HG03159 (cell line): Measurements from ENCODE around the gene EFTUD2.
"Not testable (repeated sequence)": the region's sequence is repeated elsewhere in the genome, so short reads cannot be mapped to it uniquely, and the experiment has no call there.

Source experiments
- ATAC-seq: cut with Tn5 transposase; IDR thresholded peaks from one replicate; pipeline ENCODE4 v1.9.1; 2021; ENCODE audit warnings: mild to moderate bottlenecking, moderate library complexity; ENCODE audit not compliant: unreplicated experiment

Gene EFTUD2

GRCh38 chr17:44812263-44812662 lies 87.0 kb downstream of the EFTUD2 start:
- no peak for ATAC-seq

- not testable (repeated sequence) for ATAC-seq
Observed at GRCh38 chr17:44808656-44809388, 90.4 kb downstream of the EFTUD2 start.

GRCh38 chr17:44808156-44808555 lies 91.1 kb downstream of the EFTUD2 start:
- ATAC-seq = no peak

GRCh38 chr17:44807817-44808155 lies 91.5 kb downstream of the EFTUD2 start:
- no peak for ATAC-seq

DNA sequence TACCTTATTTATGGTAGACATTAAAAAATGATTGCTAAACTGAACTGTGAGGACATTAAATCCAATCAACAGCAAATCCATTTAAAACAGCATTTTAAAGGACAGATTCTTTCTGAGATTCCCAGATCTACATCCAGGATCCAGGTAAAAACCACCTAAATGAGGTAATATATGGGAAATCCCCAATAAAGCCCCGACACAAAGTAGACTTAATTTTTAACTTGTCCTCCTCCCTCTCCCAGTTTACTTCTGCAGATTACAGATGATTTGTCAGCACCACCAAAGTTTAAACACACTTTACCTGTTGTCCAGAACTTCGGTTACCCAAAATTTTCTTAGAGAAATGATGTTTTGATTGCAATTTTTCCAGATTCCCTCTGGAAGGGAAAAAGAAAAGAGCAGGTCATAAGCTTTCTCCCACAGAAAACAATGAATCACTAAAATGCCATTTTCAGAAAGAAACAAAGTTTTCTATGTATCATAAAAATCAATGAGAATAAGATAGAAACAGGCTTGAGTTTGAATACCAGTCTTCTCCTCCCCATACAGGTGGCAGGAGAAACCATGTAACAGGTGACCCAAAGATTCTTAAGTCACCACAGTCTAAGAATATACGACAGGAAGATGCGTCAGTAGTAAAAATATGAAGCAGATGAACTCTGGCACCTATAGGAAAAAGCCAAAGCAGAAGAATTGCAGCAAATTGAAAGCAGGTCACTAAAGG lies 92.0 kb downstream of the EFTUD2 start:
- no peak for ATAC-seq

DNA sequence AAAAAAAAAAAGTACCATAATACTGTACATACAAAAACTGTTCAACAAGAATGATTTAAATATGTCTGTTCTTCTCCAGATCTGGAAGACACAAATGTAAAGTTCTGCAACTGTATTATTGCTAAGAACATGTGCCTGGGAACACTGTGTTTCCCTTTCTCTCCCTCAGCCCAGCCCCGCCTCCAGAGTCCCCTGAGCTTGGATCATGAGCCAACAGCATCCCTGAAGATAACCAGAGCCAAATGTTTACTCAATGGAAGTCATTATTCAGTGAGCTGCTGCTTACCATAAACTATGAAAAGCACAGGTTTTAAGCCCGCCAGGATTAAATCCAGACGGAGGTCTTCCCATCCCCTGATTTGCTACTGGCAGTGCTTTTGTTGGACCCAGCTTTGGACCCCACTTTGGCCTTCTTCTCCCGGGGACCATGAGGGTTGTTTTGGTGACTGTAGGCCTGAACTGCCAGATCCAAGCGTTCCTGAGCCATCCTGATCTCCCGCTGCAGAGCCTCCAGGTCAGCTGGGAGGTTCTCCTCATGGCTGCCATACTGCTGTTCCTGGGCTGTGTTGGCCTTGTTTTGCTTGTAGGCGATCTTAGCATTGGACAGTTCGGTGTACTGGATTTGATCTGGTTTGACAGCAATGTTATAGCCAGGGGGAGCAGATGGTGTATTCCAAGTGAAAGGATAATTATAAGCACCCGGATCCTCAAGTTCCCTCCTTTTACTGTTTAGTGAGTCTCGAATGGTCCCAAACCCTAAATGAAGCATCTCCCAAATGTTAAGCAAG lies 94.7 kb downstream of the EFTUD2 start:
- ATAC-seq = no peak

DNA sequence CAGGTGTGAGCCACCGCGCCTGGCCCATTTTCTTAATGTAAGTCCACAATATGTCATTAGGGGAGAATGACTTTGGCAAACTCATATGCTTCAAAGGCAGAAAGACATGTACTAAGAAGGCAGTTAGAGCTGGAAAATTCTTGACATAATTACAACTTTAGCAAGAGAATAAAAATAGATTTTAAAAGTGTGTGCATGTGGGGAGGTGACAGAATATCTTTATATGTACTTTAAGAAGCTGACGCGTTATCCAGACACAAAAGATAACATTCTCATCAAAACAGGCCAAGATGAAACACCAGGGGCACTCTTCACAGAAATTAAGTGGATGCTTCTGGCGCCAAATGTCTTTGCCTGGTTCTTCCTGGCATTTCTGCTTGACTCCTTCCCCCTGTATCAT lies 97.4 kb downstream of the EFTUD2 start:
- no peak for ATAC-seq
